Fibroblast of peridontal ligament (primary cell): Measurements from ENCODE around the gene ACO2.
A peak's percentile ranks its signal among the peaks of the same experiment; 100 is the strongest.
"Not testable (repeated sequence)": the region's sequence is repeated elsewhere in the genome, so short reads cannot be mapped to it uniquely, and the experiment has no call there.

Experiments
- DNase-seq: peaks from one replicate; pipeline ENCODE4 v3.0.0-alpha.2; 2010; ENCODE audit errors: extremely low read depth

The ACO2 gene

GRCh38 chr22:41468381-41469217 lies at the start of gene ACO2, which contains the start of gene PHF5A:
TSS of gene ACO2 (plus strand) at chr22:41469117. CDS start at chr22:41469147, 30 bp downstream.
TSS of gene PHF5A (minus strand) at chr22:41468692. CDS start at chr22:41468653, 39 bp downstream.
- DNase-seq = peak; percentile 99

GRCh38 chr22:41425660-41426365 lies 43.1 kb upstream of the ACO2 start:
- DNase-seq = no peak

- DNase-seq = no peak
Observed at GRCh38 chr22:41429232-41429950, 39.5 kb upstream of the ACO2 start.

- no peak for DNase-seq
Observed at GRCh38 chr22:41429951-41430332, 39.0 kb upstream of the ACO2 start.

- DNase-seq = no peak
Observed at GRCh38 chr22:41431656-41432055, 37.3 kb upstream of the ACO2 start.

- DNase-seq = peak; percentile 62
Observed at GRCh38 chr22:41433480-41433879, 35.4 kb upstream of the ACO2 start.

- not testable (repeated sequence) for DNase-seq
Observed at GRCh38 chr22:41434361-41435003, 34.4 kb upstream of the ACO2 start.

- no peak for DNase-seq
Observed at GRCh38 chr22:41435560-41435959, 33.4 kb upstream of the ACO2 start.

- no peak for DNase-seq
Observed at GRCh38 chr22:41436322-41437113, 32.4 kb upstream of the ACO2 start.

GRCh38 chr22:41437198-41437597 lies 31.7 kb upstream of the ACO2 start:
- no peak for DNase-seq

GRCh38 chr22:41440511-41440910 lies 28.4 kb upstream of the ACO2 start:
- DNase-seq = not testable (repeated sequence)

- DNase-seq = no peak
Observed at GRCh38 chr22:41442240-41442792, 26.6 kb upstream of the ACO2 start.

- DNase-seq = peak; percentile 94
Observed at GRCh38 chr22:41444360-41445128, 24.4 kb upstream of the ACO2 start.

GRCh38 chr22:41445129-41446056 lies 23.5 kb upstream of the ACO2 start:
- DNase-seq = no peak

- no peak for DNase-seq
Observed at GRCh38 chr22:41446057-41446501, 22.8 kb upstream of the ACO2 start.

GRCh38 chr22:41446639-41447434 lies 22.1 kb upstream of the ACO2 start, which contains the start of gene TOB2:
TSS of gene TOB2 (minus strand) at chr22:41446801. CDS start at chr22:41437345, 9,456 bp downstream.
- peak; percentile 91 for DNase-seq

GRCh38 chr22:41447435-41448188 lies 21.3 kb upstream of the ACO2 start:
- peak; percentile 46 for DNase-seq
